HG02840 (cell line): ENCODE results near the gene C14orf39.
"Not testable (repeated sequence)": the region's sequence is repeated elsewhere in the genome, so short reads cannot be mapped to it uniquely, and the experiment has no call there.

ENCODE experiments used
- ATAC-seq: cut with Tn5 transposase; IDR thresholded peaks from one replicate; pipeline ENCODE4 v1.9.1; 2021; ENCODE audit warnings: mild to moderate bottlenecking, moderate library complexity, moderate number of reproducible peaks; ENCODE audit not compliant: unreplicated experiment, low FRiP score

The C14orf39 gene

GRCh38 chr14:60502541-60502940 is 16.7 kb upstream of the C14orf39 start:
- ATAC-seq = no peak

GRCh38 chr14:60495946-60496345 is 10.1 kb upstream of the C14orf39 start:
- no peak for ATAC-seq

- no peak for ATAC-seq
These were observed 4.4 kb upstream of the C14orf39 start for GRCh38 chr14:60490270-60490669.

GRCh38 chr14:60488175-60488574 is 2.3 kb upstream of the C14orf39 start:
- ATAC-seq = no peak

GRCh38 chr14:60487211-60487610 is 1.3 kb upstream of the C14orf39 start:
- no peak for ATAC-seq

- no peak for ATAC-seq
These were observed 736 bp downstream of the C14orf39 start for GRCh38 chr14:60485057-60485597.

GRCh38 chr14:60482743-60483142 is 3.1 kb downstream of the C14orf39 start:
- ATAC-seq = no peak

- not testable (repeated sequence) for ATAC-seq
These were observed 5.6 kb downstream of the C14orf39 start for GRCh38 chr14:60480248-60480647.

GRCh38 chr14:60455875-60456274 is 30.0 kb downstream of the C14orf39 start:
- ATAC-seq = no peak

- no peak for ATAC-seq
These were observed 55.6 kb downstream of the C14orf39 start for GRCh38 chr14:60430276-60430675.

GRCh38 chr14:60420050-60420449 is 65.8 kb downstream of the C14orf39 start:
- ATAC-seq = no peak

GRCh38 chr14:60397550-60397949 is 88.3 kb downstream of the C14orf39 start:
- not testable (repeated sequence) for ATAC-seq

- no peak for ATAC-seq
These were observed 89.0 kb downstream of the C14orf39 start for GRCh38 chr14:60396718-60397343.
